HepG2 (cell line): Measurements from ENCODE around the gene BPIFB4.

Experiments used
- FOXJ3 ChIP-seq: sonication (generic); formaldehyde crosslinking; IDR thresholded peaks from 2 replicates; pipeline ENCODE4 v1.4.0; 2020; ENCODE audit warnings: missing genetic modification reagents, mild to moderate bottlenecking, borderline replicate concordance
- POLR2AphosphoS5 ChIP-seq: IDR thresholded peaks from 2 replicates; pipeline ENCODE4 v1.6.1; 2012; ENCODE audit warnings: low read depth, low read length
- RFX5 ChIP-seq: IDR thresholded peaks from 2 replicates; pipeline ENCODE4 v1.6.1; 2011; ENCODE audit warnings: low read depth, low read length, improper control_type of control experiment
- TF ChIP-seq, protein P1 (sequence below): sonication (generic); formaldehyde crosslinking; IDR thresholded peaks from 2 replicates; pipeline ENCODE4 v1.5.0; 2020; ENCODE audit warnings: mild to moderate bottlenecking, missing genetic modification reagents, moderate library complexity

DNA sequence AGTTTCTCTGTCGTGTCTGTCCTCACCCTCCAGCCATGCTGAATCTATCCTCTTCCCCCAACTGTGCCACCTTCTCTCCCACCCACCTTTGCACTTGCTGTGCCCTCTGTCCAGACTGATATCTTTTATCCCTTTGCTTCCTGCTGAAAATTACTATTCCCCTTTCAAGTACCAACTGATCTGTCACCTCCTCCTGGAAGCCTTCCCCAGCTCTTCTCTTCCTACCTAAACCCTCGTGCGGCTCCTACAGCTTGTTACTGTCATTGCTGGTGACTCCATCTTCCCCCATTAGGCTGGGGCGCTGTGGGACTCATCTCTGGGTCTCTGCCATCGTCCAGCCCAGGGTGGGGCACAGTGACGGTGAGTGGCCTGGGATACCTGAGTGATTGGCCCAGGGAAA is 46.9 kb upstream of the BPIFB4 start:
- TF ChIP-seq, protein P1, sequence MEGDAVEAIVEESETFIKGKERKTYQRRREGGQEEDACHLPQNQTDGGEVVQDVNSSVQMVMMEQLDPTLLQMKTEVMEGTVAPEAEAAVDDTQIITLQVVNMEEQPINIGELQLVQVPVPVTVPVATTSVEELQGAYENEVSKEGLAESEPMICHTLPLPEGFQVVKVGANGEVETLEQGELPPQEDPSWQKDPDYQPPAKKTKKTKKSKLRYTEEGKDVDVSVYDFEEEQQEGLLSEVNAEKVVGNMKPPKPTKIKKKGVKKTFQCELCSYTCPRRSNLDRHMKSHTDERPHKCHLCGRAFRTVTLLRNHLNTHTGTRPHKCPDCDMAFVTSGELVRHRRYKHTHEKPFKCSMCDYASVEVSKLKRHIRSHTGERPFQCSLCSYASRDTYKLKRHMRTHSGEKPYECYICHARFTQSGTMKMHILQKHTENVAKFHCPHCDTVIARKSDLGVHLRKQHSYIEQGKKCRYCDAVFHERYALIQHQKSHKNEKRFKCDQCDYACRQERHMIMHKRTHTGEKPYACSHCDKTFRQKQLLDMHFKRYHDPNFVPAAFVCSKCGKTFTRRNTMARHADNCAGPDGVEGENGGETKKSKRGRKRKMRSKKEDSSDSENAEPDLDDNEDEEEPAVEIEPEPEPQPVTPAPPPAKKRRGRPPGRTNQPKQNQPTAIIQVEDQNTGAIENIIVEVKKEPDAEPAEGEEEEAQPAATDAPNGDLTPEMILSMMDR (CRISPR knock-in tag): no peak
- TF ChIP-seq POLR2AphosphoS5 (no peak), FOXJ3 (CRISPR knock-in tag) (no peak), RFX5 (no peak)
